ENCODE results near the gene MYO18A.

GRCh38 chr17:29194669-29195068 lies 14.5 kb upstream of the MYO18A start:
- no peak for TF ChIP-seq EP300 (IDR thresholded peaks at IDR 0.05)
- TF ChIP-seq, protein P1, sequence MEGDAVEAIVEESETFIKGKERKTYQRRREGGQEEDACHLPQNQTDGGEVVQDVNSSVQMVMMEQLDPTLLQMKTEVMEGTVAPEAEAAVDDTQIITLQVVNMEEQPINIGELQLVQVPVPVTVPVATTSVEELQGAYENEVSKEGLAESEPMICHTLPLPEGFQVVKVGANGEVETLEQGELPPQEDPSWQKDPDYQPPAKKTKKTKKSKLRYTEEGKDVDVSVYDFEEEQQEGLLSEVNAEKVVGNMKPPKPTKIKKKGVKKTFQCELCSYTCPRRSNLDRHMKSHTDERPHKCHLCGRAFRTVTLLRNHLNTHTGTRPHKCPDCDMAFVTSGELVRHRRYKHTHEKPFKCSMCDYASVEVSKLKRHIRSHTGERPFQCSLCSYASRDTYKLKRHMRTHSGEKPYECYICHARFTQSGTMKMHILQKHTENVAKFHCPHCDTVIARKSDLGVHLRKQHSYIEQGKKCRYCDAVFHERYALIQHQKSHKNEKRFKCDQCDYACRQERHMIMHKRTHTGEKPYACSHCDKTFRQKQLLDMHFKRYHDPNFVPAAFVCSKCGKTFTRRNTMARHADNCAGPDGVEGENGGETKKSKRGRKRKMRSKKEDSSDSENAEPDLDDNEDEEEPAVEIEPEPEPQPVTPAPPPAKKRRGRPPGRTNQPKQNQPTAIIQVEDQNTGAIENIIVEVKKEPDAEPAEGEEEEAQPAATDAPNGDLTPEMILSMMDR (IDR thresholded peaks at IDR 0.05) = no peak
- TF ChIP-seq POLR2A (IDR thresholded peaks at IDR 0.05) = no peak
